OCI-LY7 (cell line): ENCODE results near the gene TMC7.
"Not testable (repeated sequence)": the region's sequence is repeated elsewhere in the genome, so short reads cannot be mapped to it uniquely, and the experiment has no call there.

Source experiments
- CTCF ChIP-seq: fragments of 200-600 bp; sonication (generic); conservative IDR thresholded peaks from 2 replicates; pipeline ENCODE4 v1.5.1; 2014; ENCODE audit warnings: mild to moderate bottlenecking, antibody characterized with exemption, low read length, moderate library complexity, mixed read lengths
- EZH2phosphoT487 ChIP-seq: fragments of 200-600 bp; sonication (generic); IDR thresholded peaks from 2 replicates; pipeline ENCODE4 v1.6.1; 2018; ENCODE audit warnings: low read depth, borderline replicate concordance, mild to moderate bottlenecking, mixed run types, antibody characterized with exemption, low read length, moderate library complexity, mixed read lengths

- TF ChIP-seq CTCF, EZH2phosphoT487: not testable (repeated sequence)
These were observed 9.8 kb downstream of the TMC7 start for GRCh38 chr16:18993531-18993930.
